ENCODE measurements around the gene VILL.

- TF ChIP-seq FOXM1 (IDR thresholded peaks at IDR 0.05; ENCODE audit: borderline replicate concordance, low read depth) (no peak), TCF12 (IDR thresholded peaks at IDR 0.05; ENCODE audit: low read depth) (no peak), MAX (IDR thresholded peaks at IDR 0.05) (no peak), CREB1 (IDR thresholded peaks at IDR 0.05; ENCODE audit: low read depth) (no peak), ZBTB7A (IDR thresholded peaks at IDR 0.05; ENCODE audit: low read depth) (no peak), CEBPB (IDR thresholded peaks at IDR 0.05) (no peak), RAD21 (IDR thresholded peaks at IDR 0.05; ENCODE audit: low read depth) (no peak), TEAD4 (IDR thresholded peaks at IDR 0.05) (no peak), EGR1 (IDR thresholded peaks at IDR 0.05) (no peak), TAF1 (IDR thresholded peaks at IDR 0.05; ENCODE audit: low read depth) (no peak), YY1 (IDR thresholded peaks at IDR 0.05; ENCODE audit: low read depth) (no peak), EP300 (IDR thresholded peaks at IDR 0.05; ENCODE audit: borderline replicate concordance) (no peak)
- TF ChIP-seq, protein P1, sequence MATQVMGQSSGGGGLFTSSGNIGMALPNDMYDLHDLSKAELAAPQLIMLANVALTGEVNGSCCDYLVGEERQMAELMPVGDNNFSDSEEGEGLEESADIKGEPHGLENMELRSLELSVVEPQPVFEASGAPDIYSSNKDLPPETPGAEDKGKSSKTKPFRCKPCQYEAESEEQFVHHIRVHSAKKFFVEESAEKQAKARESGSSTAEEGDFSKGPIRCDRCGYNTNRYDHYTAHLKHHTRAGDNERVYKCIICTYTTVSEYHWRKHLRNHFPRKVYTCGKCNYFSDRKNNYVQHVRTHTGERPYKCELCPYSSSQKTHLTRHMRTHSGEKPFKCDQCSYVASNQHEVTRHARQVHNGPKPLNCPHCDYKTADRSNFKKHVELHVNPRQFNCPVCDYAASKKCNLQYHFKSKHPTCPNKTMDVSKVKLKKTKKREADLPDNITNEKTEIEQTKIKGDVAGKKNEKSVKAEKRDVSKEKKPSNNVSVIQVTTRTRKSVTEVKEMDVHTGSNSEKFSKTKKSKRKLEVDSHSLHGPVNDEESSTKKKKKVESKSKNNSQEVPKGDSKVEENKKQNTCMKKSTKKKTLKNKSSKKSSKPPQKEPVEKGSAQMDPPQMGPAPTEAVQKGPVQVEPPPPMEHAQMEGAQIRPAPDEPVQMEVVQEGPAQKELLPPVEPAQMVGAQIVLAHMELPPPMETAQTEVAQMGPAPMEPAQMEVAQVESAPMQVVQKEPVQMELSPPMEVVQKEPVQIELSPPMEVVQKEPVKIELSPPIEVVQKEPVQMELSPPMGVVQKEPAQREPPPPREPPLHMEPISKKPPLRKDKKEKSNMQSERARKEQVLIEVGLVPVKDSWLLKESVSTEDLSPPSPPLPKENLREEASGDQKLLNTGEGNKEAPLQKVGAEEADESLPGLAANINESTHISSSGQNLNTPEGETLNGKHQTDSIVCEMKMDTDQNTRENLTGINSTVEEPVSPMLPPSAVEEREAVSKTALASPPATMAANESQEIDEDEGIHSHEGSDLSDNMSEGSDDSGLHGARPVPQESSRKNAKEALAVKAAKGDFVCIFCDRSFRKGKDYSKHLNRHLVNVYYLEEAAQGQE (IDR thresholded peaks at IDR 0.05; ENCODE audit: low read depth) = no peak
- TF ChIP-seq, protein P2, sequence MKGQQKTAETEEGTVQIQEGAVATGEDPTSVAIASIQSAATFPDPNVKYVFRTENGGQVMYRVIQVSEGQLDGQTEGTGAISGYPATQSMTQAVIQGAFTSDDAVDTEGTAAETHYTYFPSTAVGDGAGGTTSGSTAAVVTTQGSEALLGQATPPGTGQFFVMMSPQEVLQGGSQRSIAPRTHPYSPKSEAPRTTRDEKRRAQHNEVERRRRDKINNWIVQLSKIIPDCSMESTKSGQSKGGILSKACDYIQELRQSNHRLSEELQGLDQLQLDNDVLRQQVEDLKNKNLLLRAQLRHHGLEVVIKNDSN (IDR thresholded peaks at IDR 0.05) = no peak
These were observed 1.2 kb downstream of the VILL start for GRCh38 chr3:37991823-37992222.
